HL-60 (cell line): ENCODE data around the gene FBXW7.

Experiments used
- GABPA ChIP-seq: IDR thresholded peaks from 2 replicates; pipeline ENCODE4 v1.6.1; 2012; ENCODE audit warnings: low read depth
- POLR2AphosphoS5 ChIP-seq: IDR thresholded peaks from 2 replicates; pipeline ENCODE4 v1.6.1; 2012; ENCODE audit warnings: low read depth
- SPI1 ChIP-seq: IDR thresholded peaks from 2 replicates; pipeline ENCODE4 v1.6.1; 2012; ENCODE audit warnings: low read depth, mild to moderate bottlenecking, borderline replicate concordance
- TF ChIP-seq, protein P1 (sequence below): IDR thresholded peaks from one replicate; pipeline ENCODE4 v1.5.1; 2011; ENCODE audit warnings: low read length, control low read depth, inconsistent platforms; ENCODE audit not compliant: insufficient read depth
- TF ChIP-seq, protein P2 (sequence below): IDR thresholded peaks from 2 replicates; pipeline ENCODE4 v1.6.1; 2012; ENCODE audit warnings: low read depth; ENCODE audit not compliant: insufficient replicate concordance

GRCh38 chr4:152278505-152279233 is 257.2 kb downstream of the FBXW7 start:
- TF ChIP-seq, protein P1, sequence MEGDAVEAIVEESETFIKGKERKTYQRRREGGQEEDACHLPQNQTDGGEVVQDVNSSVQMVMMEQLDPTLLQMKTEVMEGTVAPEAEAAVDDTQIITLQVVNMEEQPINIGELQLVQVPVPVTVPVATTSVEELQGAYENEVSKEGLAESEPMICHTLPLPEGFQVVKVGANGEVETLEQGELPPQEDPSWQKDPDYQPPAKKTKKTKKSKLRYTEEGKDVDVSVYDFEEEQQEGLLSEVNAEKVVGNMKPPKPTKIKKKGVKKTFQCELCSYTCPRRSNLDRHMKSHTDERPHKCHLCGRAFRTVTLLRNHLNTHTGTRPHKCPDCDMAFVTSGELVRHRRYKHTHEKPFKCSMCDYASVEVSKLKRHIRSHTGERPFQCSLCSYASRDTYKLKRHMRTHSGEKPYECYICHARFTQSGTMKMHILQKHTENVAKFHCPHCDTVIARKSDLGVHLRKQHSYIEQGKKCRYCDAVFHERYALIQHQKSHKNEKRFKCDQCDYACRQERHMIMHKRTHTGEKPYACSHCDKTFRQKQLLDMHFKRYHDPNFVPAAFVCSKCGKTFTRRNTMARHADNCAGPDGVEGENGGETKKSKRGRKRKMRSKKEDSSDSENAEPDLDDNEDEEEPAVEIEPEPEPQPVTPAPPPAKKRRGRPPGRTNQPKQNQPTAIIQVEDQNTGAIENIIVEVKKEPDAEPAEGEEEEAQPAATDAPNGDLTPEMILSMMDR = no peak
- TF ChIP-seq POLR2AphosphoS5 (no peak), SPI1 (no peak), GABPA (no peak)
- TF ChIP-seq, protein P2, sequence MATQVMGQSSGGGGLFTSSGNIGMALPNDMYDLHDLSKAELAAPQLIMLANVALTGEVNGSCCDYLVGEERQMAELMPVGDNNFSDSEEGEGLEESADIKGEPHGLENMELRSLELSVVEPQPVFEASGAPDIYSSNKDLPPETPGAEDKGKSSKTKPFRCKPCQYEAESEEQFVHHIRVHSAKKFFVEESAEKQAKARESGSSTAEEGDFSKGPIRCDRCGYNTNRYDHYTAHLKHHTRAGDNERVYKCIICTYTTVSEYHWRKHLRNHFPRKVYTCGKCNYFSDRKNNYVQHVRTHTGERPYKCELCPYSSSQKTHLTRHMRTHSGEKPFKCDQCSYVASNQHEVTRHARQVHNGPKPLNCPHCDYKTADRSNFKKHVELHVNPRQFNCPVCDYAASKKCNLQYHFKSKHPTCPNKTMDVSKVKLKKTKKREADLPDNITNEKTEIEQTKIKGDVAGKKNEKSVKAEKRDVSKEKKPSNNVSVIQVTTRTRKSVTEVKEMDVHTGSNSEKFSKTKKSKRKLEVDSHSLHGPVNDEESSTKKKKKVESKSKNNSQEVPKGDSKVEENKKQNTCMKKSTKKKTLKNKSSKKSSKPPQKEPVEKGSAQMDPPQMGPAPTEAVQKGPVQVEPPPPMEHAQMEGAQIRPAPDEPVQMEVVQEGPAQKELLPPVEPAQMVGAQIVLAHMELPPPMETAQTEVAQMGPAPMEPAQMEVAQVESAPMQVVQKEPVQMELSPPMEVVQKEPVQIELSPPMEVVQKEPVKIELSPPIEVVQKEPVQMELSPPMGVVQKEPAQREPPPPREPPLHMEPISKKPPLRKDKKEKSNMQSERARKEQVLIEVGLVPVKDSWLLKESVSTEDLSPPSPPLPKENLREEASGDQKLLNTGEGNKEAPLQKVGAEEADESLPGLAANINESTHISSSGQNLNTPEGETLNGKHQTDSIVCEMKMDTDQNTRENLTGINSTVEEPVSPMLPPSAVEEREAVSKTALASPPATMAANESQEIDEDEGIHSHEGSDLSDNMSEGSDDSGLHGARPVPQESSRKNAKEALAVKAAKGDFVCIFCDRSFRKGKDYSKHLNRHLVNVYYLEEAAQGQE = no peak
